ENCODE results near the gene SLC39A1. TPM values are rescaled to one million over a fixed set of nuclear protein-coding genes. Genes with fewer than 3 reads are reported as not detected.
"Not testable (repeated sequence)": the region's sequence is repeated elsewhere in the genome, so short reads cannot be mapped to it uniquely, and the experiment has no call there.

The SLC39A1 gene
- total and polyA plus RNA-seq, 2 experiments from 2014 or later = 87.3 to 220 TPM

DNA sequence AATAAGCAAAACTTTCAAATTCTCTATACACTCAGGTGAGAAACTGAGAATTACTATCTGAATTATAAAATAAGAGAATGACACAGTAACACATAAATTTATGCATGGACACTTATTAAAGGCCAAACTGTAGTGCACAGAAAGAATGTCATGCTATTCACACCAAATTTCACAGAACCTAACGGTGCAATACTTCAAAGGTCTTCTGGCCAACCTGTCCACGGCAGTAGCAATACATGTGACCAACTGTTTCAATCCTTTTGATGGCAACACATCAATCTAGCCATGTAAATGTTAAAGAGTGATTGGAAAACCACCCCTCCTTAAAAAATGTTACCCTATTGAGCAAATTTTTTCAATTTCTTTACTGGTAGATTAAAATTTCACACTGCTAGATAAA lies 51.0 kb downstream of the SLC39A1 start (continued):
- TF ChIP-seq, protein P1, sequence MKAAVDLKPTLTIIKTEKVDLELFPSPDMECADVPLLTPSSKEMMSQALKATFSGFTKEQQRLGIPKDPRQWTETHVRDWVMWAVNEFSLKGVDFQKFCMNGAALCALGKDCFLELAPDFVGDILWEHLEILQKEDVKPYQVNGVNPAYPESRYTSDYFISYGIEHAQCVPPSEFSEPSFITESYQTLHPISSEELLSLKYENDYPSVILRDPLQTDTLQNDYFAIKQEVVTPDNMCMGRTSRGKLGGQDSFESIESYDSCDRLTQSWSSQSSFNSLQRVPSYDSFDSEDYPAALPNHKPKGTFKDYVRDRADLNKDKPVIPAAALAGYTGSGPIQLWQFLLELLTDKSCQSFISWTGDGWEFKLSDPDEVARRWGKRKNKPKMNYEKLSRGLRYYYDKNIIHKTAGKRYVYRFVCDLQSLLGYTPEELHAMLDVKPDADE (IDR thresholded peaks at IDR 0.05) = no peak
- TF ChIP-seq STAT1 (IDR thresholded peaks at IDR 0.05; ENCODE audit: unreplicated experiment) (no peak), NANOG (IDR thresholded peaks at IDR 0.05; ENCODE audit: borderline replicate concordance) (no peak), EZH2 (IDR thresholded peaks at IDR 0.05; ENCODE audit: low read depth, unreplicated experiment) (no peak)

DNA sequence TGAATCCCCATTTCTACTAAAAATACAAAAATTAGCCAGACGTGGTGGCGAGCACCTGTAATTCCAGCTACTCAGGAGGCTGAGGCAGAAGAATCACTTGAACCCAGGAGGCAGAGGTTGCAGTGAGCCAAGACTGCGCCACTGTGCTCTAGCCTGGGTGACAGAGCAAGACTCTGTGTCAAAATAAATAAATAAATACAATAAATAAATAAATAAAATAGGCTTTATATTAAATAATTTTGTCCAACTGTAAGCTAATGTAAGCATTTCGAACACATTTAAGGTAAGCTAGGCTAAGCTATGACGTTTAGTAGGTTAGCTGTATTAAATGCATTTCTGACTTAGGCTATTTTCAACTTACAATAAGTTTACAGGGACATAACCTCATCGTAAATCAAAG lies 52.8 kb downstream of the SLC39A1 start:
- H3K27me3 Mint-ChIP-seq (ENCODE audit: insufficient read depth, low read depth, poor library complexity); H3K4me3 ChIP-seq; H3K27me3 ChIP-seq (ENCODE audit: insufficient read depth); H2AFZ ChIP-seq; H3K4me1 Mint-ChIP-seq; H3K9me2 ChIP-seq (ENCODE audit: insufficient read depth); H3K9me3 Mint-ChIP-seq; H3K27ac ChIP-seq (ENCODE audit: low read depth); H3K27ac Mint-ChIP-seq; H3K4me2 ChIP-seq; DNase-seq (ENCODE audit: low spot score); H3K36me3 ChIP-seq (ENCODE audit: insufficient read depth); H3K4me3 Mint-ChIP-seq; H3F3A ChIP-seq (replicated peaks; ENCODE audit: low read depth); ATAC-seq; H3K4me1 ChIP-seq (ENCODE audit: insufficient read depth): not testable (repeated sequence)
- H3K79me2 ChIP-seq (replicated peaks; ENCODE audit: insufficient read depth) = peaks cover 100% of the 10 kb centered on the region
- H4K20me1 ChIP-seq (replicated peaks; ENCODE audit: insufficient read depth) = peaks cover 68% of the 10 kb centered on the region
- H3K36me3 Mint-ChIP-seq (ENCODE audit: low read depth) = peaks cover 26% of the 10 kb centered on the region

Small RNAs within 50 kb of the gene (microRNA-seq; reads per million reads assigned to microRNA genes)
- not detected for gene MIR6737

Small RNAs within 50 kb of the gene (small RNA-seq; reads per million reads assigned to genes)
- gene MIR6737 (ENCODE audit: low replicate concordance) = 0.07 reads per million

Other genes with a start within 250 kb of the SLC39A1 start
- gene INTS3, start 235.5 kb downstream of the SLC39A1 start, total RNA-seq (2014; rRNA removed; shearing (Covaris generic)) = 51.3 and 51.5 TPM in 2 replicates
- gene INTS3, start 235.5 kb downstream of the SLC39A1 start, polyA plus RNA-seq (2016; fragmentation: Nextera tagmentation; extraction: Ambion mirVana) = 21.5 and 22.7 TPM in 2 replicates
- gene SLC27A3, start 188.1 kb downstream of the SLC39A1 start, total RNA-seq (2014; rRNA removed; shearing (Covaris generic)) = 18.8 and 24.2 TPM in 2 replicates
- gene SLC27A3, start 188.1 kb downstream of the SLC39A1 start, polyA plus RNA-seq (2016; fragmentation: Nextera tagmentation; extraction: Ambion mirVana) = 26.3 and 27.1 TPM in 2 replicates
- 17.3 and 17.8 TPM in 2 replicates for gene GATAD2B, start 40.6 kb downstream of the SLC39A1 start, total RNA-seq (2014; rRNA removed; shearing (Covaris generic))
- 4.4 and 5.2 TPM in 2 replicates for gene GATAD2B, start 40.6 kb downstream of the SLC39A1 start, polyA plus RNA-seq (2016; fragmentation: Nextera tagmentation; extraction: Ambion mirVana)
- gene DENND4B, start 16.8 kb downstream of the SLC39A1 start, total RNA-seq (2014; rRNA removed; shearing (Covaris generic)) = 33.3 and 57.0 TPM in 2 replicates
- 24.9 and 29.4 TPM in 2 replicates for gene DENND4B, start 16.8 kb downstream of the SLC39A1 start, polyA plus RNA-seq (2016; fragmentation: Nextera tagmentation; extraction: Ambion mirVana)
- gene CRTC2, start 4.9 kb downstream of the SLC39A1 start, total RNA-seq (2014; rRNA removed; shearing (Covaris generic)) = 7.4 and 10.6 TPM in 2 replicates
- gene CRTC2, start 4.9 kb downstream of the SLC39A1 start, polyA plus RNA-seq (2016; fragmentation: Nextera tagmentation; extraction: Ambion mirVana) = 18.3 and 20.7 TPM in 2 replicates
- gene CREB3L4, start 4.4 kb upstream of the SLC39A1 start, total RNA-seq (2014; rRNA removed; shearing (Covaris generic)) = 21.3 and 26.8 TPM in 2 replicates
- gene CREB3L4, start 4.4 kb upstream of the SLC39A1 start, polyA plus RNA-seq (2016; fragmentation: Nextera tagmentation; extraction: Ambion mirVana) = 16.7 and 19.3 TPM in 2 replicates
- gene JTB, start 14.1 kb upstream of the SLC39A1 start, total RNA-seq (2014; rRNA removed; shearing (Covaris generic)) = 179 and 208 TPM in 2 replicates
- gene JTB, start 14.1 kb upstream of the SLC39A1 start, polyA plus RNA-seq (2016; fragmentation: Nextera tagmentation; extraction: Ambion mirVana) = 139 and 140 TPM in 2 replicates
- gene RAB13, start 22.8 kb upstream of the SLC39A1 start, total RNA-seq (2014; rRNA removed; shearing (Covaris generic)) = 38.0 and 38.6 TPM in 2 replicates
- 171 and 177 TPM in 2 replicates for gene RAB13, start 22.8 kb upstream of the SLC39A1 start, polyA plus RNA-seq (2016; fragmentation: Nextera tagmentation; extraction: Ambion mirVana)
- gene RPS27, start 27.2 kb upstream of the SLC39A1 start, total RNA-seq (2014; rRNA removed; shearing (Covaris generic)) = 1,080 and 1,371 TPM in 2 replicates
- gene RPS27, start 27.2 kb upstream of the SLC39A1 start, polyA plus RNA-seq (2016; fragmentation: Nextera tagmentation; extraction: Ambion mirVana) = 3,355 and 3,425 TPM in 2 replicates
- gene NUP210L, start 191.5 kb upstream of the SLC39A1 start, total RNA-seq (2014; rRNA removed; shearing (Covaris generic)) = not detected in 2 replicates
- gene NUP210L, start 191.5 kb upstream of the SLC39A1 start, polyA plus RNA-seq (2016; fragmentation: Nextera tagmentation; extraction: Ambion mirVana) = 0.10 and 0.19 TPM in 2 replicates
- 685 and 747 TPM in 2 replicates for gene TPM3, start 228.6 kb upstream of the SLC39A1 start, total RNA-seq (2014; rRNA removed; shearing (Covaris generic))
- 502 and 544 TPM in 2 replicates for gene TPM3, start 228.6 kb upstream of the SLC39A1 start, polyA plus RNA-seq (2016; fragmentation: Nextera tagmentation; extraction: Ambion mirVana)
- not detected in 2 replicates for gene CFAP141, start 242.8 kb upstream of the SLC39A1 start, total RNA-seq (2014; rRNA removed; shearing (Covaris generic))
- not detected in 2 replicates for gene CFAP141, start 242.8 kb upstream of the SLC39A1 start, polyA plus RNA-seq (2016; fragmentation: Nextera tagmentation; extraction: Ambion mirVana)